Breast epithelium (tissue), 4 donors: ENCODE results near the gene ARHGAP44. TPM values are rescaled to one million over a fixed set of nuclear protein-coding genes. Genes with fewer than 3 reads are reported as not detected.
A peak's percentile ranks its signal among the peaks of the same experiment; 100 is the strongest.
"Not testable (repeated sequence)": the region's sequence is repeated elsewhere in the genome, so short reads cannot be mapped to it uniquely, and the experiment has no call there.

Experiments used
- DNase-seq, 2 donors: peaks; one replicate each; pipeline ENCODE4 v3.0.0-alpha.2; 2019; ENCODE audit warnings: low spot score in 2 of 2
- H3K27ac ChIP-seq, 2 donors: fragments of 200-600 bp; sonication (generic) in 1 of 2; one replicate each; pipeline ENCODE4 v1.5.1; 2016 to 2019; ENCODE audit warnings: mild to moderate bottlenecking in 1 of 2
- H3K27me3 ChIP-seq, 2 donors: fragments of 200-600 bp; sonication (generic) in 1 of 2; one replicate each; pipeline versions ENCODE4 v1.5.1 to v1.6.0; 2017 to 2019; ENCODE audit warnings: control low read depth in 1 of 2, mild to moderate bottlenecking in 1 of 2
- H3K36me3 ChIP-seq: fragments of 200-600 bp; one replicate; pipeline ENCODE4 v1.5.1; 2019
- H3K4me1 ChIP-seq, 2 donors: fragments of 200-600 bp; sonication (generic); one replicate each; pipeline ENCODE4 v1.5.1; 2016 to 2019; ENCODE audit warnings: control low read depth in 1 of 2
- H3K4me3 ChIP-seq, 3 donors: fragments of 200-600 bp; sonication (generic); 1 replicate in 2 of 3; 2 replicates in 1 of 3; pipeline ENCODE4 v1.5.1; 2016 to 2019; ENCODE audit warnings: mild to moderate bottlenecking in 3 of 3, moderate library complexity in 2 of 3
- H3K9me3 ChIP-seq, 2 donors: fragments of 200-600 bp; sonication (generic) in 1 of 2; one replicate each; pipeline ENCODE4 v1.5.1; 2016 to 2019; ENCODE audit warnings: control low read depth in 1 of 2
- CTCF ChIP-seq, 3 donors: fragments of 450-650 bp; IDR thresholded peaks; one replicate each; pipeline ENCODE4 v1.5.1; 2016 to 2017; ENCODE audit warnings: antibody characterized with exemption in 3 of 3, mild to moderate bottlenecking in 3 of 3, moderate library complexity in 3 of 3
- POLR2A ChIP-seq: fragments of 450-650 bp; IDR thresholded peaks from one replicate; pipeline ENCODE4 v1.6.1; 2016; ENCODE audit warnings: antibody characterized with exemption, mild to moderate bottlenecking, moderate library complexity
- POLR2AphosphoS5 ChIP-seq, 3 donors: sonication (generic); formaldehyde crosslinking; IDR thresholded peaks; one replicate each; pipeline ENCODE4 v1.6.1; 2017; ENCODE audit warnings: antibody characterized with exemption in 3 of 3
- intact Hi-C: fragments of 100-400 bp; cut with DNase I; formaldehyde crosslinking; loops from one replicate; pipeline ENCODE4 v1.15.1; 2023; ENCODE audit warnings: low total_unique reads
- total RNA-seq, 3 donors: library from RNA; depleted of rRNA; stranded (reverse); fragments of >200 nt; gene quantifications; one replicate each; pipeline ENCODE4 v1.1.0, GENCODE V29; 2016

Gene ARHGAP44
- total RNA-seq, 3 donors from 2014 or later: 2.4 to 13.0 (median 4.9) TPM

- no peak for DNase-seq
- no peak for TF ChIP-seq POLR2AphosphoS5 (IDR thresholded peaks at IDR 0.05)
- Histone ChIP-seq H3K27me3 (no peaks in the 10 kb centered on the region), H3K36me3 (no peaks in the 10 kb centered on the region), H3K4me1 (no peaks in the 10 kb centered on the region), H3K4me3 (no peak overlapping the region), H3K9me3 (peaks cover 0 to 3% of the 10 kb centered on the region in 2 donors), H3K27ac (no peak overlapping the region)
- intact Hi-C loops: no loop called here
Observed at GRCh38 chr17:12856416-12856815, 67.1 kb downstream of the ARHGAP44 start.

- intact Hi-C loops: no loop called here
- TF ChIP-seq POLR2A: no peak
- no peak for TF ChIP-seq POLR2AphosphoS5 (IDR thresholded peaks at IDR 0.05)
- no peak for TF ChIP-seq CTCF (IDR thresholded peaks at IDR 0.05)
- H3K9me3 ChIP-seq: peaks cover 0 to 3% of the 10 kb centered on the region in 2 donors
- no peaks in the 10 kb centered on the region for H3K27me3 ChIP-seq
- no peak for DNase-seq
- no peaks in the 10 kb centered on the region for H3K4me1 ChIP-seq
- H3K4me3 ChIP-seq: no peak overlapping the region
- H3K36me3 ChIP-seq: no peaks in the 10 kb centered on the region
- H3K27ac ChIP-seq: no peak overlapping the region
Observed at GRCh38 chr17:12857592-12857991, 68.3 kb downstream of the ARHGAP44 start.

- Histone ChIP-seq H3K36me3 (no peaks in the 10 kb centered on the region), H3K4me3 (no peak overlapping the region), H3K9me3 (peaks cover 0 to 3% of the 10 kb centered on the region in 2 donors), H3K4me1 (no peaks in the 10 kb centered on the region), H3K27ac (peak overlapping the region in 1 of 2 donors; percentile 51), H3K27me3 (no peaks in the 10 kb centered on the region)
- TF ChIP-seq POLR2A (no peak), POLR2AphosphoS5 (IDR thresholded peaks at IDR 0.05) (no peak), CTCF (IDR thresholded peaks at IDR 0.05) (no peak)
- intact Hi-C loops: no loop called here
- DNase-seq: peak in 1 of 2 donors; percentile 25
Observed at GRCh38 chr17:12859520-12859919, 70.2 kb downstream of the ARHGAP44 start.

- Histone ChIP-seq H3K27me3 (no peaks in the 10 kb centered on the region), H3K27ac (no peak overlapping the region), H3K4me1 (no peaks in the 10 kb centered on the region), H3K36me3 (no peaks in the 10 kb centered on the region), H3K4me3 (no peak overlapping the region), H3K9me3 (no peaks in the 10 kb centered on the region)
- no peak for DNase-seq
- TF ChIP-seq CTCF (IDR thresholded peaks at IDR 0.05): no peak
- TF ChIP-seq POLR2A: no peak
- no peak for TF ChIP-seq POLR2AphosphoS5 (IDR thresholded peaks at IDR 0.05)
- intact Hi-C loops: no loop called here
Observed at GRCh38 chr17:12865769-12866168, 76.5 kb downstream of the ARHGAP44 start.

GRCh38 chr17:12866244-12866643, 76.9 kb downstream of the ARHGAP44 start:
- intact Hi-C loops: no loop called here
- DNase-seq: no peak
- H3K4me1 ChIP-seq: no peaks in the 10 kb centered on the region
- no peaks in the 10 kb centered on the region for H3K36me3 ChIP-seq
- no peak overlapping the region for H3K27ac ChIP-seq
- H3K27me3 ChIP-seq: no peaks in the 10 kb centered on the region
- H3K4me3 ChIP-seq: no peak overlapping the region
- TF ChIP-seq CTCF (IDR thresholded peaks at IDR 0.05): no peak
- TF ChIP-seq POLR2A: no peak
- H3K9me3 ChIP-seq: no peaks in the 10 kb centered on the region

- intact Hi-C loops: no loop called here
- no peak for DNase-seq
- no peak for TF ChIP-seq CTCF (IDR thresholded peaks at IDR 0.05)
- no peak for TF ChIP-seq POLR2A
- TF ChIP-seq POLR2AphosphoS5 (IDR thresholded peaks at IDR 0.05): no peak
- no peaks in the 10 kb centered on the region for H3K27me3 ChIP-seq
- H3K27ac ChIP-seq: no peak overlapping the region
- H3K4me3 ChIP-seq: no peak overlapping the region
- H3K4me1 ChIP-seq: no peaks in the 10 kb centered on the region
- H3K36me3 ChIP-seq: no peaks in the 10 kb centered on the region
- no peaks in the 10 kb centered on the region for H3K9me3 ChIP-seq
Observed at GRCh38 chr17:12867726-12868125, 78.4 kb downstream of the ARHGAP44 start.

- H3K4me1 ChIP-seq, H3K36me3 ChIP-seq, DNase-seq, H3K27me3 ChIP-seq, intact Hi-C loops, H3K9me3 ChIP-seq, H3K27ac ChIP-seq, H3K4me3 ChIP-seq: not testable (repeated sequence)
Observed at GRCh38 chr17:12873415-12874125, 84.3 kb downstream of the ARHGAP44 start.
